GM12874 (cell line): ENCODE data around the gene BIN1.

Experiments
- TF ChIP-seq, protein P1 (sequence below): IDR thresholded peaks from 2 replicates; pipeline ENCODE4 v1.5.1; 2011; ENCODE audit warnings: low read depth, mild to moderate bottlenecking, control low read depth, low read length, moderate library complexity; ENCODE audit not compliant: insufficient read depth

BIN1 gene

GRCh38 chr2:127065299-127065939 lies 41.5 kb downstream of the BIN1 start:
- TF ChIP-seq, protein P1, sequence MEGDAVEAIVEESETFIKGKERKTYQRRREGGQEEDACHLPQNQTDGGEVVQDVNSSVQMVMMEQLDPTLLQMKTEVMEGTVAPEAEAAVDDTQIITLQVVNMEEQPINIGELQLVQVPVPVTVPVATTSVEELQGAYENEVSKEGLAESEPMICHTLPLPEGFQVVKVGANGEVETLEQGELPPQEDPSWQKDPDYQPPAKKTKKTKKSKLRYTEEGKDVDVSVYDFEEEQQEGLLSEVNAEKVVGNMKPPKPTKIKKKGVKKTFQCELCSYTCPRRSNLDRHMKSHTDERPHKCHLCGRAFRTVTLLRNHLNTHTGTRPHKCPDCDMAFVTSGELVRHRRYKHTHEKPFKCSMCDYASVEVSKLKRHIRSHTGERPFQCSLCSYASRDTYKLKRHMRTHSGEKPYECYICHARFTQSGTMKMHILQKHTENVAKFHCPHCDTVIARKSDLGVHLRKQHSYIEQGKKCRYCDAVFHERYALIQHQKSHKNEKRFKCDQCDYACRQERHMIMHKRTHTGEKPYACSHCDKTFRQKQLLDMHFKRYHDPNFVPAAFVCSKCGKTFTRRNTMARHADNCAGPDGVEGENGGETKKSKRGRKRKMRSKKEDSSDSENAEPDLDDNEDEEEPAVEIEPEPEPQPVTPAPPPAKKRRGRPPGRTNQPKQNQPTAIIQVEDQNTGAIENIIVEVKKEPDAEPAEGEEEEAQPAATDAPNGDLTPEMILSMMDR: no peak

DNA sequence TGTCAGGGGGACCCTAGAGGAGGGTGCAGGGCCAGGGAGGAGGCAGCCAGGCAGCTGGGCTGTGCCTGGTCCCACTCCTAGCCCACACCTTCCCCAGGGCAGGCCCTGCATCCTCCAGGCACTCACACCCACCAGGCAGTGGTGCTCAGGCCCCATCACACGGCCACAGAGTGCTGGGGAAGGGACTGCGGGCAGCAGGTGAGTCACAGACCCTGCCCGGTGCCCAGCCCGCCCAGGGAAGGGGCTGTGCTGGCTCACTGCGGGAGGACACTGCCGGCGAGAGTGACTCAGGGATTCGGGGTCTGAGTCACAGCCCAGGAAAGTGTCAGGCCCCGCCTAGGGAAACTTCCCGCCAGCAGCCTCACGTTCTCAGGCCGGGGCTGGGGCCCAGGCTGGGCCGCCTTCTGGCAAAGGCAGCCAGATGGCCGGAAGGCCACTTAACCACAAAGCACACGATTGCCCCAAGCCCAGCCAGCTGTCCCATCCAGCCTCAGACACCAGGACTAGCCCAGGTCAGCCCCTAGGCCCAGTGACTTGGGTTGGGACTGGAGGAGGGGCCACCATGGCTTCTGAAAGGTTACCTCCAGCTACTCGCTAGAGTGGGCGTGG lies 42.2 kb downstream of the BIN1 start:
- TF ChIP-seq, protein P1: no peak

GRCh38 chr2:127063701-127064590 lies 43.0 kb downstream of the BIN1 start:
- TF ChIP-seq, protein P1: no peak

GRCh38 chr2:127061375-127062273 lies 45.3 kb downstream of the BIN1 start:
- TF ChIP-seq, protein P1: no peak

GRCh38 chr2:127060264-127060945 lies 46.5 kb downstream of the BIN1 start:
- TF ChIP-seq, protein P1: no peak

DNA sequence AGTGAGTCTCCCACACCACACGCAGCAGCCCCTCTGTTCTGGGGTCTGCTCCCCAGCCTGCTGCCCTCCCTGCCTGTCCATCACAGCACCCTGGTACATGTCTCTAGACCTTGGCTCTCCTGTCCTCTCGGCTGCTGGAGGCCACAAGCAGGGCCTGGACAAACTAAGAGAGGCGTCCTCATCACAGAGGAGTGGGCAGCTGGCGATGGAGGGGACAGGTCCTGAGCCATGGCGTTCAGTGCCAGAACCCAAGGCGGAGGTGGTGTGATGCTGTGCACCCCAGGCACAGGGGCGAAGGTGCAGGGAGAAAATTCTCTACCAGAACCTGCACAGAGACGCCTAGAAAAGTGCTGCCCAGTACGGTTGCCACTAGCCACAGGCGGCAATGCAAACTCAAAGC lies 47.4 kb downstream of the BIN1 start:
- TF ChIP-seq, protein P1: no peak

DNA sequence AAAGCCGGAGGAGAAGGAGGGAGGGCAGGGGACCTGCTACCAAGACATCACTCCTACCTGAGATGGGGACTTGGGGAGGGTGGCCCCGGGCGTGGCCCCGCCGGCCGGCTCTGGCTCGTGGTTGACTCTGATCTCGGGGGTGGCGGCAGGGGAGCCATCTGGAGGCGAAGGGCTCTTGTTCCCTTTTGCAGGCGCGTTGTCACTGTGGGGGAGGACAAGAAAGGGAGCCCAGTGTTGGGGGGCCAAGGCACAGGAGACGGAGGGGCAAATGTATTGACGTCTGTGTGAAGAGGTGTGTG lies 48.1 kb downstream of the BIN1 start:
- TF ChIP-seq, protein P1: no peak
